Right cardiac atrium (tissue), 5 donors: ENCODE data around the gene ANKAR. TPM values are rescaled to one million over a fixed set of nuclear protein-coding genes. Genes with fewer than 3 reads are reported as not detected.
"Not testable (repeated sequence)": the region's sequence is repeated elsewhere in the genome, so short reads cannot be mapped to it uniquely, and the experiment has no call there.

Experiments used
- ATAC-seq, 2 donors: fragments of 200-7000 bp; cut with Tn5 transposase; one replicate each; pipeline versions ENCODE4 v1.8.0 to v1.9.1; 2020; ENCODE audit warnings: moderate library complexity in 2 of 2, mild to moderate bottlenecking in 1 of 2
- DNase-seq, 3 donors: peaks; one replicate each; pipeline ENCODE4 v3.0.0-alpha.2; 2020
- H3K27ac ChIP-seq: one replicate; pipeline ENCODE4 v1.5.1; 2013; ENCODE audit warnings: mild to moderate bottlenecking, low read length, control low read depth, moderate library complexity
- H3K27me3 ChIP-seq: one replicate; pipeline ENCODE4 v1.6.1; 2013; ENCODE audit not compliant: control insufficient read depth, insufficient read depth
- H3K4me1 ChIP-seq: one replicate; pipeline ENCODE4 v1.6.1; 2013; ENCODE audit warnings: low read length; ENCODE audit not compliant: control insufficient read depth, insufficient read depth
- H3K4me3 ChIP-seq: one replicate; pipeline ENCODE4 v1.5.1; 2013; ENCODE audit warnings: low read length, control low read depth
- H3K9me3 ChIP-seq: one replicate; pipeline ENCODE4 v1.6.1; 2013; ENCODE audit warnings: low read length; ENCODE audit not compliant: control insufficient read depth
- WGBS: extraction: QIAGEN DNeasy Blood & Tissue Kit; methylation state at CpG from one replicate; pipeline ENCODE4 v1.1.7; 2013; 5-methylcytosine and 5-hydroxymethylcytosine counted together
- intact Hi-C, 4 donors: fragments of 100-400 bp; cut with DNase I; formaldehyde crosslinking; loops; one replicate each; pipeline versions ENCODE4 v1.11.0 to v1.14.0; 2022 to 2023
- polyA plus RNA-seq: library from polyadenylated mRNA; stranded (reverse); fragments of 200-250 nt; gene quantifications from one replicate; pipeline ENCODE4 v1.2.3, GENCODE V29; 2013
- total RNA-seq, 4 donors: library from RNA; stranded (reverse); fragmentation: NEBNext Ultra II Directional; extraction: Animal tissue kit (Norgen Biotek cat#: 25700); gene quantifications; one replicate each; pipeline ENCODE4 v1.2.1, GENCODE V29; 2021
- donor health status: healthy with polysubstance abuse.
- donor health status: DM: no; HTN: yes; CAD: no.
- donor health status: DM: no; HTN: no; CAD: no.
- donor health status: DM: no; HTN: yes; CAD: no; lungs with severe emphysema.
- donor health status: DM: yes; HTN: yes; CAD: no.

The ANKAR gene
- total and polyA plus RNA-seq, 5 donors, result 2.5 to 12.0 (median 10.0) TPM

DNA sequence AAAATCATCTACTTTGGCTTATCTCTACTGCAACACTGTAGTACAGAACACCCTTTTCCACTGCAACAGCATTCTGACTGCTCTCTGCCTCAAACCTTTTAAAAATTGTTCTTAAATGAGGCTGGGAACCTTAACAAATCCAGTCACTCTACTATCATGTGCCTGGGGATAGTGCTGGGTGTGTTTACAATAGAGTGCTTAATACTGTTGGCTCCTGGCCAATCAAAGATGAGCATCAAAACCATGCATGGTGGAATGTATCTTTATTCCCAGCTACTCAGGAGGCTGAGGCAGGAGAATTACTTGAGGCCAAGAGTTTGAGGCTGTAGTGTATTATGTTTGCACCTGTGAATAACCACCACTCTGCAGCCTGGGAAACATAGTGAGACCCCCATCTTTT is 7.4 kb downstream of the ANKAR start:
- Histone ChIP-seq H3K4me1 (peaks cover 4% of the 10 kb centered on the region), H3K27me3 (no peaks in the 10 kb centered on the region)
- intact Hi-C loops, result no loop called here

DNA sequence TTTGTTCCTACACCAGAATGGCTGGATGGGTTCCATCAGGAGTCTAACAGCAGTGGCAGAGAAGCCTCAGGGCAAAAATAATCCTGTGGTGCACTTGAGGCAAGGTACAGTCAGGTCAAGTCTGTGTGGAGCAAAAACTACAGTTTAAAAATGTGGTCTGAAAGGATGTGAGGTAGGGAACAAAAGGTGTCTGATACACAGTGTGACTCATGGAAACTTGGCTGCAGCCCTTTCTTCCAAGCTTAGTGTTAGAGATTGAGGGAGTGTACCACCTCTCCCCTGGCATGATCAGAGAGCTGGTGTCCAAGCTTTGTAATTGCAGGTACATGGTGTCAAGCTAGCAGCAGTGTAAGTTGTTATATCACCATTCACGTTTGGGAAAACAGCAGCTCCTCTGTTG is 8.9 kb downstream of the ANKAR start:
- intact Hi-C loops, result no loop called here
- WGBS, result 39% methylated on average over 1 of the region's 1 CpG
- peaks cover 4% of the 10 kb centered on the region for H3K4me1 ChIP-seq
- H3K4me3 ChIP-seq, result no peak overlapping the region
- H3K27ac ChIP-seq, result no peak overlapping the region
- no peak for ATAC-seq
- no peaks in the 10 kb centered on the region for H3K9me3 ChIP-seq
- DNase-seq, result no peak
- no peaks in the 10 kb centered on the region for H3K27me3 ChIP-seq

More for the DNA sequence above, 7.4 kb downstream of the ANKAR start:
- ATAC-seq (no peak), DNase-seq (no peak)
- H3K27ac ChIP-seq, result no peak overlapping the region
- no peak overlapping the region for H3K4me3 ChIP-seq
- H3K9me3 ChIP-seq, result no peaks in the 10 kb centered on the region

DNA sequence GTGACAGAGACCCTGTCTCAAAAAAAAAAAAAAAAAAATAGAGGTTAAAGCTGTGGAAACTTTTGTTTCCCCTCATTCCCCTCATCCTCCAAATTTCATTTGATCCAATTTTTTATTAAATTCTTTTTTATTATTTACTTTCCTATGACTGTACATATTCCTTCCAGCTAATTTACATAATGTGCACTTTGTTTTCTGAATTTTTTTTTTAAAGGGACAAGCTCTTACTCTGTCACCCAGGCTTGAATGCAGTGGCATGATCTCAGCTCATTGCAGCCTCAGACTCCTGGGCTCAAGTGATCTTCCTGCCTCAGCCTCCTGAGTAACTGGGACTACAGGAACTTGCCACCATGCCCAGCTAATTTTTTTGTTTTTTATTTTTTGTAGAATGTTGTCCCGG is 10.3 kb downstream of the ANKAR start:
- Histone ChIP-seq H3K9me3 (no peaks in the 10 kb centered on the region), H3K27me3 (no peaks in the 10 kb centered on the region), H3K4me3 (no peak overlapping the region), H3K27ac (no peak overlapping the region), H3K4me1 (peaks cover 4% of the 10 kb centered on the region)
- intact Hi-C loops, result no loop called here
- ATAC-seq, result no peak
- 33% methylated on average over 1 of the region's 1 CpG for WGBS
- no peak for DNase-seq

DNA sequence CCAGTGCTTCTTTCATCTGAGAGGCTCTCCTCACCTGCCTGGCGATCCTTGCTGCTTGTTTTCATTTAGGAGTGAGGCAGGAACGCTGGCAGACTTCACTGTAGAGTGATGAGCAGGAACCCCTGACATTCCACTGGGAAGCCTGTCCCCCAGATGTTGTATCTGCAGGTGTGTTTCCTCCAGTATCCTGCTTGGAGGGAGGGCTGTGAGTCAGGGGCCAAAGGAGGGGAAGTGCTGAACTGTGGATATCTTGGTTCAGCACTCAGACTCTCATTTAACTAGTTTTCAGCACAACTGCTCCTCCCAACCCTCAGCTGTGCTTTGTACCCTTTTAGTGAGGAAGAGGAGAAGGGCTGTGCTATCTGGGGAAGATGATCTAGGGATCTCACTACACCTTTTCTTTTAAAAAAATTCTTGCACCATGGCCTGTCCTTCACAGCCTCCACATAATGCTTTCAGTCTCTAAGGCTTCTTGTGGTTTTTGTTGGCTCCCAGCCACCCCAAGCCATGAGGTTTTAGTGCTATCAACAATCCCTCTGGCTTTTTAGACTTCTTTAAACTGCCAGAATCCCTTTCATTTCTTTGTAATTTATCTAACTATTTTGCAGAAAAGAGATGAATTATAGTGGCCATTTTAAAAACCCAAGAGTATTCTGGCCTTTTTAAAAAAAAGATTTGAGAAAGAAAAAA is 11.2 kb downstream of the ANKAR start:
- intact Hi-C loops, result no loop called here
- H3K9me3 ChIP-seq, result no peaks in the 10 kb centered on the region
- DNase-seq, result peak; percentile 60 to 82 (median 68)
- 76% methylated on average over 2 of the region's 2 CpGs for WGBS
- H3K27me3 ChIP-seq, result no peaks in the 10 kb centered on the region
- peak; percentile 73 to 78 for ATAC-seq
- H3K4me1 ChIP-seq, result peaks cover 4% of the 10 kb centered on the region
- no peak overlapping the region for H3K27ac ChIP-seq
- no peak overlapping the region for H3K4me3 ChIP-seq

DNA sequence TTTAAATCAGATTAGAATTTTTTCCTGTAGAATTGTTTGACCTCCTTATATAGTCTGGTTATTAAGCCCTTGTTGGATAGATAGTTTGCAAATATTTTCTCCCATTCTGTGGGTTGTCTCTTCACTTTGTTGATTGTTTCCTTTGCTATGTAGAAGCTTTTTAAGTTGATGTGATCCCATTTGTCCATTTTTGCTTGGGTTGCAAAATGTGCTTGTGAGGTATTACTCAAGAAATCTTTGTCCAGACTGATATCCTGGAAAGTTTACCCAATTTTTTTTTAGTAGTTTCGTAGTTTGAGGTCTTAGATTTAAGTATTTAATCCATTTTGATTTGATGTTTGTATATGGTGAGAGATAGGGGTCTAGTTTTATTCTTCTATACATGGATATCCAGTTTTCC is 13.3 kb downstream of the ANKAR start:
- ATAC-seq, H3K4me1 ChIP-seq, H3K4me3 ChIP-seq, H3K27me3 ChIP-seq, H3K9me3 ChIP-seq, H3K27ac ChIP-seq, DNase-seq, intact Hi-C loops: not testable (repeated sequence)
- 93% methylated on average over 1 of the region's 1 CpG for WGBS

DNA sequence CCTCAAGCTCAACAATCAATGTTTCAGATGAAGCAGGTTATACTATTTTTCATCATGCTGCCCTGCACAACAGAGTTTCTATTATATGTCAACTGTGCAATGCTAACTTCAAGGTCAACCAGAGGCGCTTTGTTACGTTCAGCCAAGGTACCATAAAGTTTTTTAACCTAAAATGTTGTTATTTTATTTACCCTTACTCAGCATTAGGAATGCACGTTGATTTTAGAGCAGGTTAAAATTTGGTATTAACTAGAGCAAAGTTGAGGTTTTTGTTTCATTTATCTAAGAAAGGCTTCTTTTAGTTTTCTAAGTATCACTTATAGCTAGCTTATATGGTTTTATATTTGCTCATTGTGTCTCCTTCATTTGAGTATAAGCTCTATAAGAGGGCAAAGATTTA is 21.8 kb downstream of the ANKAR start:
- 88% methylated on average over 3 of the region's 3 CpGs for WGBS
- Histone ChIP-seq H3K4me3 (no peak overlapping the region), H3K9me3 (no peaks in the 10 kb centered on the region), H3K27me3 (no peaks in the 10 kb centered on the region), H3K4me1 (no peaks in the 10 kb centered on the region), H3K27ac (no peak overlapping the region)
- ATAC-seq, result no peak
- DNase-seq, result no peak
- intact Hi-C loops, result loop anchor here in 3 of 4 donors (5.0 kb wide), 1 partner anchor 34 kb away; the partner anchor contains the start of gene ASNSD1 (in 3 of the 3)

DNA sequence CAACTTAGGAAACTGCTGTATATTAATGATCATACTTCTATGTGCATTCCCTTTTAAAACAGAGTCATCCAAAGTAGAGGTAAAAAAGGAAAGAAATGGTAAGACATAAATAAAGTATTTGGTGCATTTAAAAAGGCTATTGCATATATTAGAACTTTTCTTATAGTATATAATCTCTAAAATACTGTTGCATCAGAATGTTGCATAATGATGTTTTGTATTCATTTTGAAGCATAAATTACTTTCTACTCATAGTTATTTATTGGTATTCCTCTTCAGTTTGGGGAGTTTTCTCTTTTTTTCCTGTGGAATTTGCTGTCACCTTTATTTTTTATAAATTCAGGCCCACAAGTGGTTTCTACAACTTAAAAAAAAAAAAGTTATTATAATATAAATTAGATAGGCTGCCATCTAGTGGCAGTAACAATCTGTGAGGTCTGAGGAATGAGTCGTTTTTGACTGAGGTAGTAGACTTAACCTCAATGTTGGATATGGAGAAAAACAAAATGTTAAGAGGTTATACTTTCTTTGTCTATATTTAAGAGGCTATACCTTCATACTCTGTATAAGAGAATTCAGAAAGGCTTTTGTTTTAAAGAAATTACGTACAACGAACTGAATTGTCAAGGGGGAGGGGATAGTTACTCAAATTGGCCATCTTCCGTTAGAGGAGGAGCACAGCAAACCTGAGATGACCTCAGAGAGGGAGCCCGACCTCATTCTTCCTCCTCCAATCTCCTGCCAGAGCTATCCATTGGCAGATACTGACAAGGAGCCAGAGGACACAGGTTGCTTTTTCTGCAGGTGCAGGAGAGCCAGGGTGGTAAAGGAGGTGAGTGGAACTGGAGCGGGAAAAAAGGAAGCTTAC is 23.8 kb downstream of the ANKAR start:
- H3K9me3 ChIP-seq, result no peaks in the 10 kb centered on the region
- H3K4me3 ChIP-seq, result no peak overlapping the region
- no peak for DNase-seq
- no peaks in the 10 kb centered on the region for H3K27me3 ChIP-seq
- ATAC-seq, result peak; percentile 64 to 67
- H3K4me1 ChIP-seq, result no peaks in the 10 kb centered on the region
- intact Hi-C loops, result loop anchor here in 3 of 4 donors (5.0 kb wide), 1 partner anchor 36 kb away; the partner anchor contains the start of gene ASNSD1 (in 3 of the 3)
- H3K27ac ChIP-seq, result no peak overlapping the region
- 33% methylated on average over 6 of the region's 6 CpGs for WGBS

DNA sequence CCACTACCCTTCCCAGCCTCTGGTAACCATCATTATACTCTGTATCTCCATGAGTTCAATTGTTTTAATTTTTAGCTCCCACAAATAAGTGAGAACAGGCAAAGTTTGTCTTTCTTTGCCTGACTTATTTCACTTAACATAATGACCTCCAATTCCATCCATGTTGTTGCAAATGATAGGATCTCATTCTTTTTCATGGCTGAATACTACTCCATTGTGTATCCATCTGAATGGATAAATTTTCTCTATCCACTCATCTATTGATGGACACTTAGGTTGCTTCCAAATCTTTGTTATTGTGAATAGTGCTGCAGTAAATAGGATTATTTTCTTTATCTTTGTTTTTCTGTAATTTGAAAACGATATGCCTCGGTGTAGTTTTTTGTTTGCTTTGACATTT is 26.2 kb downstream of the ANKAR start:
- Histone ChIP-seq H3K9me3 (no peaks in the 10 kb centered on the region), H3K27ac (no peak overlapping the region), H3K27me3 (no peaks in the 10 kb centered on the region), H3K4me3 (no peak overlapping the region), H3K4me1 (no peaks in the 10 kb centered on the region)
- DNase-seq, result no peak
- intact Hi-C loops, result no loop called here
- no peak for ATAC-seq
- 49% methylated on average over 2 of the region's 2 CpGs for WGBS

DNA sequence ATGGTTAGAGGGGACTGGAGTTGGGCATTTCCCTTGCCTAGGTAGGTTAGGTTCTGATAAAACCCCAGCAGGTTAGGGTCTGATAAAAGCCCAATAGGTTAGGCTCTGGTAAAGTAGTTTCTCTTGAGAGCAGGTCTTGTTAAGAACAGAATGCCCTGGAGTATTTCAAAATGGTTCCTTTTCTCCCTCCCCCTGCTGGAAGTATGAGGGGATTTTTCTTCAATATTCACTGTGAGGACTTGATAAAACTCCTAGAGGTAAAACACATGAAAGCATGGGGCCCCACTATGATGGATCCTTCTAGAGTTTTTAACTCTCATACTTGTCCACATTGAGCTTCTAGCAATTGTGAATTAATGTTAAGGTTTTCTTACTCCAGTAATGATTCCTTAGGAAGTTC is 27.6 kb downstream of the ANKAR start:
- Histone ChIP-seq H3K9me3 (no peaks in the 10 kb centered on the region), H3K27me3 (no peaks in the 10 kb centered on the region), H3K4me3 (no peak overlapping the region), H3K4me1 (no peaks in the 10 kb centered on the region), H3K27ac (no peak overlapping the region)
- DNase-seq (no peak), ATAC-seq (no peak)
- intact Hi-C loops, result no loop called here

DNA sequence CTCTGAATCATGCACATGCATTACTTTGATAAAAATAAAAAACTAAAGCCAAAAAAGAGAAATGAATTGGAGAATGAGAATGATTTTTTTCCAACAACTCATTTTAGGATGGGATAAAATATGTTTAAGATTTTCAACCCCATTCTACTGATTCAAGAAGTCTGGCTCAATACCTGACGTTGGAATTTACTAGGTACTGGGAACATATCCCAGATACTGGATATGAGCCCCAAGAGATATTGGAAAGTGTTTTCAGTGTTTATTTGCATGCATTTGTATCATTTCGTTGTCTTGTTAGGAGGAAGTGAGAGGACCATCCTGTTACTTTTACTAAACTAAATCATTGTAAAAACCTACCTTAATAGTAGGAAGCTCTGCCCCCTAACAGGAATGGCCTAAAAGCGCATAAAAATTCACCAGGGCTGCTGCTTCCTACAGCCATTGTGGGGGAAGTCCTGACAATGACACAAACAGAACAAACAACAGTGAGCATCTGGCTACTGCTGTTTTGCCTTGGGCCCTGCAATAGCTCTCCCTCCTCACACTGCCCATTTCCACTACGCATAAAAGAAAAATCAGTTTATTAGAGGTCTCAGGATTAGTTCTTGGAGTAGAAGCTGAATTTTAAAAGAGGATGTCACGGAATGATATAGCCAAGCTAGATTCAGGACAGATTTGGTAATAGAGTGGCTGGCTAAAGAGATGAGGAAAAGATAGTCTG is 35.2 kb downstream of the ANKAR start:
- Histone ChIP-seq H3K9me3 (no peaks in the 10 kb centered on the region), H3K4me3 (no peak overlapping the region), H3K27ac (no peak overlapping the region), H3K27me3 (no peaks in the 10 kb centered on the region), H3K4me1 (no peaks in the 10 kb centered on the region)
- 83% methylated on average over 5 of the region's 5 CpGs for WGBS
- ATAC-seq, result no peak
- intact Hi-C loops, result no loop called here
- DNase-seq, result no peak

DNA sequence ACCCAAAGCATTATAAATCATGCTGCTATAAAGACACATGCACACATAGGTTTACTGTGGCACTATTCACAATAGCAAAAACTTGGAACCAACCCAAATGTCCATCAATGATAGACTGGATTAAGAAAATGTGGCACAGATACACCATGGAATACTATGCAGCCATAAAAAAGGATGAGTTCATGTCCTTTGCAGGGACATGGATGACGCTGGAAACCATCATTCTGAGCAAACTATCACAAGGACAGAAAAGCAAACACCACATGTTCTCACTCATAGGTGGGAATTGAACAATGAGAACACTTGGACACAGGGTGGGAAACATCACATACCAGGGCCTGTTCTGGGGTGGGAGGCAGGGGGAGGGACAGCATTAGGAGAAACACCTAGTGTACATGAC is 43.1 kb downstream of the ANKAR start:
- H3K4me3 ChIP-seq, H3K4me1 ChIP-seq, ATAC-seq, H3K27ac ChIP-seq, DNase-seq, H3K9me3 ChIP-seq, H3K27me3 ChIP-seq, intact Hi-C loops: not testable (repeated sequence)
- WGBS, result 92% methylated on average over 1 of the region's 1 CpG
